ENCODE results near the gene KCNK1.
A peak's percentile ranks its signal among the peaks of the same experiment; 100 is the strongest.

KCNK1 gene

GRCh38 chr1:233613252-233614172 lies at the start of gene KCNK1:
TSS of gene KCNK1 (plus strand) at chr1:233614106. CDS start at chr1:233614172, 66 bp downstream.
- DNase-seq = peak; percentile 53

- no peak for DNase-seq
Observed at GRCh38 chr1:233565313-233565712, 48.6 kb upstream of the KCNK1 start.

GRCh38 chr1:233566886-233567285 lies 47.0 kb upstream of the KCNK1 start:
- no peak for DNase-seq

GRCh38 chr1:233569636-233570035 lies 44.3 kb upstream of the KCNK1 start:
- DNase-seq = no peak

- no peak for DNase-seq
Observed at GRCh38 chr1:233570216-233570615, 43.7 kb upstream of the KCNK1 start.

- no peak for DNase-seq
Observed at GRCh38 chr1:233570706-233571105, 43.2 kb upstream of the KCNK1 start.

- DNase-seq = no peak
Observed at GRCh38 chr1:233572896-233573295, 41.0 kb upstream of the KCNK1 start.

- DNase-seq = no peak
Observed at GRCh38 chr1:233575450-233575849, 38.5 kb upstream of the KCNK1 start.

- DNase-seq = no peak
Observed at GRCh38 chr1:233582439-233582838, 31.5 kb upstream of the KCNK1 start.

GRCh38 chr1:233584376-233584775 lies 29.5 kb upstream of the KCNK1 start:
- no peak for DNase-seq

GRCh38 chr1:233584931-233585330 lies 29.0 kb upstream of the KCNK1 start:
- DNase-seq = no peak

- no peak for DNase-seq
Observed at GRCh38 chr1:233586301-233586700, 27.6 kb upstream of the KCNK1 start.

GRCh38 chr1:233587196-233587595 lies 26.7 kb upstream of the KCNK1 start:
- no peak for DNase-seq

GRCh38 chr1:233587958-233588799 lies 25.7 kb upstream of the KCNK1 start:
- no peak for DNase-seq

GRCh38 chr1:233597489-233597901 lies 16.4 kb upstream of the KCNK1 start:
- DNase-seq = peak; percentile 68

GRCh38 chr1:233598891-233599541 lies 14.9 kb upstream of the KCNK1 start:
- peak; percentile 88 for DNase-seq

- peak; percentile 39 for DNase-seq
Observed at GRCh38 chr1:233599542-233600073, 14.3 kb upstream of the KCNK1 start.

- DNase-seq = no peak
Observed at GRCh38 chr1:233600488-233600887, 13.4 kb upstream of the KCNK1 start.

- no peak for DNase-seq
Observed at GRCh38 chr1:233603478-233603877, 10.4 kb upstream of the KCNK1 start.

GRCh38 chr1:233605205-233605604 lies 8.7 kb upstream of the KCNK1 start:
- DNase-seq = no peak

GRCh38 chr1:233606813-233607212 lies 7.1 kb upstream of the KCNK1 start:
- no peak for DNase-seq

- no peak for DNase-seq
Observed at GRCh38 chr1:233607252-233608119, 6.4 kb upstream of the KCNK1 start.
